ENCODE results near the gene TSPAN8. TPM values are rescaled to one million over a fixed set of nuclear protein-coding genes. Genes with fewer than 3 reads are reported as not detected.
"Not testable (repeated sequence)": the region's sequence is repeated elsewhere in the genome, so short reads cannot be mapped to it uniquely, and the experiment has no call there.

The TSPAN8 gene
- total and polyA plus RNA-seq, 4 donors, result 1.4 to 187 (median 11.9) TPM

- H3K4me1 ChIP-seq (ENCODE audit: control insufficient read depth in 1 of 2, insufficient read depth in 2 of 2, low read length in 2 of 2), result no peaks in the 10 kb centered on the region
- no peak overlapping the region for H3K4me3 ChIP-seq (ENCODE audit: low read length in 2 of 2)
- no peaks in the 10 kb centered on the region for H3K36me3 ChIP-seq (ENCODE audit: control insufficient read depth in 1 of 2, insufficient read depth in 2 of 2, low read length in 1 of 2)
- no peaks in the 10 kb centered on the region for H3K9me3 ChIP-seq (ENCODE audit: control insufficient read depth, low read length)
- H3K27me3 ChIP-seq (ENCODE audit: control insufficient read depth in 1 of 2, insufficient read depth in 2 of 2, low read length in 1 of 2), result no peaks in the 10 kb centered on the region
- intact Hi-C loops (cut with DNase I), result no loop called here
- WGBS, 2 donors, result 39 to 47% methylated on average over 1 of the region's 1 CpG
- no peak overlapping the region for H3K27ac ChIP-seq (ENCODE audit: low read depth in 1 of 2, low read length in 2 of 2)
- ATAC-seq (ENCODE audit: low FRiP score) (no peak), DNase-seq (no peak)
Measured at GRCh38 chr12:71128191-71128788, 29.5 kb downstream of the TSPAN8 start.

DNA sequence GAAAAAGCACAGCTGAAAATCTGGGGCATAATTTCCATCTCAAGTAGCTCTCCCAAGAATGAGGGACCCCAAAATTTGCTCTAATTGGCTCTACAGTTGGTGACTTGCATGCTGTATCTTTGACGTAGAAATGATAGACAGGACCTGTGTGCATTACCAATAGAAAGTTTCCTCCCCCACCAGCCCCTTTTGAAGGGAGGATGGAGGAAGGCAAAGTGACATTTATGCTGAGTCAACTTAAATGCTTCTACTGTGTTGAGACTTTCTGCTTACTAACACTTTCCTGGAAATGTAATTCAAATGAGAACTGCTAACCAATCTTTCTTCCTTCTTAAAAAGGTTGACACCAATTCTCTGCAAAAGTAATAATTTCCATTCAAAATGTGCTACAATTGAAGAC is 31.9 kb downstream of the TSPAN8 start:
- no peaks in the 10 kb centered on the region for H3K27me3 ChIP-seq (ENCODE audit: control insufficient read depth in 1 of 2, insufficient read depth in 2 of 2, low read length in 1 of 2)
- H3K4me3 ChIP-seq (ENCODE audit: low read length in 2 of 2), result no peak overlapping the region
- H3K27ac ChIP-seq (ENCODE audit: low read depth in 1 of 2, low read length in 2 of 2), result no peak overlapping the region
- DNase-seq (no peak), ATAC-seq (ENCODE audit: low FRiP score) (no peak)
- intact Hi-C loops (cut with DNase I), result no loop called here
- no peaks in the 10 kb centered on the region for H3K4me1 ChIP-seq (ENCODE audit: control insufficient read depth in 1 of 2, insufficient read depth in 2 of 2, low read length in 2 of 2)
- no peaks in the 10 kb centered on the region for H3K36me3 ChIP-seq (ENCODE audit: control insufficient read depth in 1 of 2, insufficient read depth in 2 of 2, low read length in 1 of 2)
- H3K9me3 ChIP-seq (ENCODE audit: control insufficient read depth, low read length), result no peaks in the 10 kb centered on the region
- WGBS, 2 donors, result 66 to 81% methylated on average over 1 of the region's 1 CpG

GRCh38 chr12:71125515-71125914 is 32.3 kb downstream of the TSPAN8 start:
- no peak overlapping the region for H3K27ac ChIP-seq (ENCODE audit: low read depth in 1 of 2, low read length in 2 of 2)
- ATAC-seq (ENCODE audit: low FRiP score) (no peak), DNase-seq (no peak)
- intact Hi-C loops (cut with DNase I), result no loop called here
- no peak overlapping the region for H3K4me3 ChIP-seq (ENCODE audit: low read length in 2 of 2)
- H3K4me1 ChIP-seq (ENCODE audit: control insufficient read depth in 1 of 2, insufficient read depth in 2 of 2, low read length in 2 of 2), result no peaks in the 10 kb centered on the region
- WGBS, 2 donors, result 8 to 12% methylated on average over 2 of the region's 2 CpGs
- H3K36me3 ChIP-seq (ENCODE audit: control insufficient read depth in 1 of 2, insufficient read depth in 2 of 2, low read length in 1 of 2), result no peaks in the 10 kb centered on the region
- no peaks in the 10 kb centered on the region for H3K27me3 ChIP-seq (ENCODE audit: control insufficient read depth in 1 of 2, insufficient read depth in 2 of 2, low read length in 1 of 2)
- no peaks in the 10 kb centered on the region for H3K9me3 ChIP-seq (ENCODE audit: control insufficient read depth, low read length)

DNA sequence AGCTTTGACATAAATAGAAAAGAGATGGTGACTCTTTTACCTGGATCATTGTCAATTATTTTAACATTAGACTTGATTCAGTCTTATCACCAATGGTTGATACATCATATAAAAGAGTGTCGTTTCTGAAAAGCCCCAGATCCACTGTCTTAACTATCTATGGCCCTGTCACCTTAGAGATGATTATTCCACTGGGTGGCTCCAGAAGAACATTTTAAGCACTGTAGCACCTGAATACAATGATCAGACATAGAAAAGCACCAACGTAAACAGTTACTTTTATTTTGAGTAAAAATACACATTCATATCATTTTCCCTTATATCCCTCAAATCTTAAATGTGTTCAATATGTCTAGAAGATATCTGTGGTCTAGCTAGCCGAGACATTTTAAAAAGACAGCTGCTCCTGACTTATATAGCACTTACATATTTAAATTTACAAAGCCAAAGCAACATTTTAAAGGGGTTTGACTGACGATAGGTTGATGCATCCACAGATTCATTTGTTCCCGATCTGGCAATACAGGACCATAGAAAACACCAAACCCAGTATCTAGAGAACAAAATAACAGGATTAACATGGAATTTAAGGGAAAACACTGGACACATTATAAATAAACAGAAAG is 32.9 kb downstream of the TSPAN8 start:
- Histone ChIP-seq H3K27ac (ENCODE audit: low read depth in 1 of 2, low read length in 2 of 2) (no peak overlapping the region), H3K36me3 (ENCODE audit: control insufficient read depth in 1 of 2, insufficient read depth in 2 of 2, low read length in 1 of 2) (no peaks in the 10 kb centered on the region), H3K9me3 (ENCODE audit: control insufficient read depth, low read length) (no peaks in the 10 kb centered on the region), H3K4me3 (ENCODE audit: low read length in 2 of 2) (no peak overlapping the region), H3K4me1 (ENCODE audit: control insufficient read depth in 1 of 2, insufficient read depth in 2 of 2, low read length in 2 of 2) (no peaks in the 10 kb centered on the region), H3K27me3 (ENCODE audit: control insufficient read depth in 1 of 2, insufficient read depth in 2 of 2, low read length in 1 of 2) (no peaks in the 10 kb centered on the region)
- no peak for DNase-seq
- intact Hi-C loops (cut with DNase I), result no loop called here
- WGBS, 2 donors, result 57 to 59% methylated on average over 5 of the region's 5 CpGs
- ATAC-seq (ENCODE audit: low FRiP score), result no peak

DNA sequence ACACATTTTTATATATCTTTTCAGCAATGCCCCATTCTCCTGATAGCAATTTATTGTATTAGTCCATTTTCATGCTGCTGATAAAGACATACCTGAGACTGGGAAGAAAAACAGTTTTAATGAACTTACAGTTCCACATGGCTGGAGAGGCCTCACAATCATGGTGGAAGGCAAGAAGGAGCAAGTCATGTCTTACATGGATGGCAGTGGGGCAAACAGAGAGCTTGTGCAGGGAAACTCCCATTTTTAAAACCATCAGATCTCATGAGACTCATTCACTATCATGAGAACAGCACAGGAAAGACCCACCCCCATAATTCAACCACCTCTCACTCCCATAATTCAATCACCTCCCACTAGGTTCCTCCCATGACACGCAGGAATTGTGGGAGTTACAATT is 44.7 kb downstream of the TSPAN8 start:
- WGBS, 2 donors, result 81 to 85% methylated on average over 1 of the region's 1 CpG

GRCh38 chr12:71109834-71110233 is 48.0 kb downstream of the TSPAN8 start:
- Histone ChIP-seq H3K27ac (ENCODE audit: low read depth in 1 of 2, low read length in 2 of 2) (no peak overlapping the region), H3K4me1 (ENCODE audit: control insufficient read depth in 1 of 2, insufficient read depth in 2 of 2, low read length in 2 of 2) (no peaks in the 10 kb centered on the region), H3K9me3 (ENCODE audit: control insufficient read depth, low read length) (peaks cover 1% of the 10 kb centered on the region), H3K36me3 (ENCODE audit: control insufficient read depth in 1 of 2, insufficient read depth in 2 of 2, low read length in 1 of 2) (no peaks in the 10 kb centered on the region), H3K27me3 (ENCODE audit: control insufficient read depth in 1 of 2, insufficient read depth in 2 of 2, low read length in 1 of 2) (no peaks in the 10 kb centered on the region), H3K4me3 (ENCODE audit: low read length in 2 of 2) (no peak overlapping the region)
- DNase-seq (no peak), ATAC-seq (ENCODE audit: low FRiP score) (no peak)
- intact Hi-C loops (cut with DNase I), result no loop called here
- WGBS, 2 donors, result 84 to 89% methylated on average over 5 of the region's 5 CpGs

More for the DNA sequence above, 44.7 kb downstream of the TSPAN8 start:
- H3K4me3 ChIP-seq (ENCODE audit: low read length in 2 of 2); H3K4me1 ChIP-seq (ENCODE audit: control insufficient read depth in 1 of 2, insufficient read depth in 2 of 2, low read length in 2 of 2); H3K27me3 ChIP-seq (ENCODE audit: control insufficient read depth in 1 of 2, insufficient read depth in 2 of 2, low read length in 1 of 2); DNase-seq; H3K27ac ChIP-seq (ENCODE audit: low read depth in 1 of 2, low read length in 2 of 2); H3K9me3 ChIP-seq (ENCODE audit: control insufficient read depth, low read length); intact Hi-C loops (cut with DNase I); ATAC-seq (ENCODE audit: low FRiP score); H3K36me3 ChIP-seq (ENCODE audit: control insufficient read depth in 1 of 2, insufficient read depth in 2 of 2, low read length in 1 of 2): not testable (repeated sequence)

DNA sequence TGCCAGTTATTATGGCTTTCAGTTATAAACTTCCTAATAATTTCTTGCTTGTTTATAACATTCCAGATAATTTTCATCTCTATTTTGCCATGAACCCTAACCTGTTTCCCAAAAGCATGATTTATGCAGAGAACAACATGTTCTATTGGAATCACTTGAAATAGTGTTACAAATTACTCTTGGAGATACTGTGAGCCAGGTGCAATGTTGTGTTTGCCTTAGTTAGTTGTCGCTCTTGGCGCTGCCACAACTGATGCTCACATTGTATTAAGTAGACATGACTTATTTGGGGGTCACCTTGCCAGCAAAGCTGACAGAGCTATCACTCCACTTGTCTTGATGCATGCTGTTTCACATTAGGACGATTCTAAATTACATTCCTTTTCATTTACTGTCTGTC is 49.4 kb downstream of the TSPAN8 start:
- 83 to 87% methylated on average over 3 of the region's 3 CpGs for WGBS, 2 donors
- no peak overlapping the region for H3K27ac ChIP-seq (ENCODE audit: low read depth in 1 of 2, low read length in 2 of 2)
- H3K36me3 ChIP-seq (ENCODE audit: control insufficient read depth in 1 of 2, insufficient read depth in 2 of 2, low read length in 1 of 2), result no peaks in the 10 kb centered on the region
- no peak overlapping the region for H3K4me3 ChIP-seq (ENCODE audit: low read length in 2 of 2)
- H3K27me3 ChIP-seq (ENCODE audit: control insufficient read depth in 1 of 2, insufficient read depth in 2 of 2, low read length in 1 of 2), result no peaks in the 10 kb centered on the region
- ATAC-seq (ENCODE audit: low FRiP score) (no peak), DNase-seq (no peak)
- intact Hi-C loops (cut with DNase I), result no loop called here
- H3K9me3 ChIP-seq (ENCODE audit: control insufficient read depth, low read length), result peaks cover 1% of the 10 kb centered on the region
- no peaks in the 10 kb centered on the region for H3K4me1 ChIP-seq (ENCODE audit: control insufficient read depth in 1 of 2, insufficient read depth in 2 of 2, low read length in 2 of 2)

DNA sequence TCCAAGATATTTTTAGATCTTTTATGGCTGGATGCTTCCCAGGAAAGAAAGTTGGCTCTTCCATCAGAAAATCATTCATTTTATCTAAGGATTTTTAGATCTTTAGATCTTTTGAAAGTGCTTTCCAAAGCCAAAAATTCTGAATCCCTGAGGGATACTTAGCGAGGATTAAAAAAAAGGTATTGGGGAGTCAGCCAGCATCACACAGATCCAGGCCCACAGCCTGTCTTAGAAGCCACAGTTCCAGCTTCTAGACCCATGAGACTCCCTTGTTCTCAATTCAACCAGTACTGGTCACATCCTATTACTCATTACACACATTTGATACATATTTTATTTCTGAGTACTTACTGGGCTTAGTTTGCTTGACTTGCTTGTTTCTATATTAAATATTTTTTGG is 49.9 kb downstream of the TSPAN8 start:
- intact Hi-C loops (cut with DNase I), result no loop called here
- no peaks in the 10 kb centered on the region for H3K4me1 ChIP-seq (ENCODE audit: control insufficient read depth in 1 of 2, insufficient read depth in 2 of 2, low read length in 2 of 2)
- 10 to 24% methylated on average over 1 of the region's 1 CpG for WGBS, 2 donors

DNA sequence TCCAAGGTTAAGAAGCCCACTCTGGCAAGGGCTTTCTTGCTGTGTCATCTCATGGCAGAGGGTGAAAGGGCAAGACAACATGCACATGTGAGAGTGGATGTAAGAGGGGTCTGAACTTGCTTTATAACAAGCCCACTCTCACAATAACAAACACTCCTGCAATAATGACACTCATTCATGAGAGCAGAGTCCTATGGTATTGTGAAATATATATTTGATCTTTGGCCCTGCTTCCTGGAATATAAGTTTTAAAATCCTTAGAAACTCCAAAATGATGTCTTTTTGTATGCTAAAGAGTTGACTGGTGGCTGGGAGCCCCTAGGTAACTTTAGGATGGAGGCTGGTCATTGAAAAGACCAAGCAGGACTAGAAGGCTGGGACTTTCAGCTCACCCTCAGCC is 51.8 kb downstream of the TSPAN8 start:
- Histone ChIP-seq H3K27ac (ENCODE audit: low read depth in 1 of 2, low read length in 2 of 2) (no peak overlapping the region), H3K9me3 (ENCODE audit: control insufficient read depth, low read length) (peaks cover 1% of the 10 kb centered on the region), H3K4me1 (ENCODE audit: control insufficient read depth in 1 of 2, insufficient read depth in 2 of 2, low read length in 2 of 2) (no peaks in the 10 kb centered on the region), H3K4me3 (ENCODE audit: low read length in 2 of 2) (no peak overlapping the region), H3K36me3 (ENCODE audit: control insufficient read depth in 1 of 2, insufficient read depth in 2 of 2, low read length in 1 of 2) (no peaks in the 10 kb centered on the region), H3K27me3 (ENCODE audit: control insufficient read depth in 1 of 2, insufficient read depth in 2 of 2, low read length in 1 of 2) (no peaks in the 10 kb centered on the region)
- ATAC-seq (ENCODE audit: low FRiP score), result no peak
- no peak for DNase-seq
- intact Hi-C loops (cut with DNase I), result no loop called here

More for the DNA sequence above, 49.9 kb downstream of the TSPAN8 start:
- DNase-seq, result no peak
- Histone ChIP-seq H3K4me3 (ENCODE audit: low read length in 2 of 2) (no peak overlapping the region), H3K9me3 (ENCODE audit: control insufficient read depth, low read length) (peaks cover 1% of the 10 kb centered on the region), H3K27ac (ENCODE audit: low read depth in 1 of 2, low read length in 2 of 2) (no peak overlapping the region), H3K36me3 (ENCODE audit: control insufficient read depth in 1 of 2, insufficient read depth in 2 of 2, low read length in 1 of 2) (no peaks in the 10 kb centered on the region), H3K27me3 (ENCODE audit: control insufficient read depth in 1 of 2, insufficient read depth in 2 of 2, low read length in 1 of 2) (no peaks in the 10 kb centered on the region)
- ATAC-seq (ENCODE audit: low FRiP score), result peak; percentile 47
